T-helper 1 cell treated with Interleukin-12 subunit alpha and Interleukin-12 subunit beta and Interleukin-4 antibody, amounts not matched to agents 30 ng/mL and 1 ng/mL, for 36 hours (primary cell): ENCODE results near the gene MROH7. TPM values are rescaled to one million over a fixed set of nuclear protein-coding genes. Genes with fewer than 3 reads are reported as not detected.

Experiments used
- intact Hi-C: fragments of 100-400 bp; cut with micrococcal nuclease; formaldehyde crosslinking; loops from one replicate; pipeline ENCODE4 v1.15.1; 2024
- total RNA-seq: library from RNA; stranded (reverse); gene quantifications from 2 replicates; pipeline ENCODE4 v1.2.3, GENCODE V29; 2022

The MROH7 gene
- total RNA-seq, 1 donor from 2014 or later = 0.39 TPM

GRCh38 chr1:54695221-54695620 is 53.6 kb downstream of the MROH7 start:
- intact Hi-C loops = no loop called here

- intact Hi-C loops = no loop called here
Measured at GRCh38 chr1:54695764-54696163, 54.2 kb downstream of the MROH7 start.

- intact Hi-C loops = no loop called here
Measured at GRCh38 chr1:54696262-54696661, 54.7 kb downstream of the MROH7 start.

GRCh38 chr1:54697896-54698295 is 56.3 kb downstream of the MROH7 start:
- intact Hi-C loops = no loop called here

- intact Hi-C loops = no loop called here
Measured at GRCh38 chr1:54698346-54698745, 56.8 kb downstream of the MROH7 start.

GRCh38 chr1:54699936-54700525 is 58.4 kb downstream of the MROH7 start:
- intact Hi-C loops = no loop called here

- intact Hi-C loops = no loop called here
Measured at GRCh38 chr1:54701066-54701465, 59.5 kb downstream of the MROH7 start.

GRCh38 chr1:54701996-54702395 is 60.4 kb downstream of the MROH7 start:
- intact Hi-C loops = no loop called here

GRCh38 chr1:54703471-54703870 is 61.9 kb downstream of the MROH7 start:
- intact Hi-C loops = no loop called here

GRCh38 chr1:54705153-54705552 is 63.6 kb downstream of the MROH7 start:
- intact Hi-C loops = no loop called here

- intact Hi-C loops = no loop called here
Measured at GRCh38 chr1:54706419-54706818, 64.8 kb downstream of the MROH7 start.

GRCh38 chr1:54708385-54708784 is 66.8 kb downstream of the MROH7 start:
- intact Hi-C loops = no loop called here

GRCh38 chr1:54709547-54710292 is 68.1 kb downstream of the MROH7 start:
- intact Hi-C loops = no loop called here

- intact Hi-C loops = no loop called here
Measured at GRCh38 chr1:54710434-54710833, 68.8 kb downstream of the MROH7 start.

- intact Hi-C loops = no loop called here
Measured at GRCh38 chr1:54710841-54711240, 69.3 kb downstream of the MROH7 start.

- intact Hi-C loops = no loop called here
Measured at GRCh38 chr1:54711536-54711935, 70.0 kb downstream of the MROH7 start.

- intact Hi-C loops = loop anchor here (1.0 to 5.0 kb wide), 12 partner anchors 49 to 1518 kb away; partner anchors contain the start of genes CPT2, CYB5RL, CZIB and DHCR24
Measured at GRCh38 chr1:54714881-54715492, 73.4 kb downstream of the MROH7 start.

- intact Hi-C loops = loop anchor here (1.0 to 5.0 kb wide), 15 partner anchors 43 to 1518 kb away; partner anchors contain the start of genes CPT2, CYB5RL, CZIB and DHCR24
Measured at GRCh38 chr1:54715493-54716298, 74.1 kb downstream of the MROH7 start, which contains the start of gene TTC4. TSS of gene TTC4 (plus strand) at chr1:54715861. CDS start at chr1:54715909, 48 bp downstream.

GRCh38 chr1:54716299-54717047 is 74.9 kb downstream of the MROH7 start:
- intact Hi-C loops = loop anchor here (1.0 to 5.0 kb wide), 7 partner anchors 44 to 1519 kb away; partner anchors contain the start of genes CPT2, CZIB, IFT25 and LRRC42

GRCh38 chr1:54721719-54722118 is 80.1 kb downstream of the MROH7 start:
- intact Hi-C loops = no loop called here

GRCh38 chr1:54723985-54724384 is 82.4 kb downstream of the MROH7 start:
- intact Hi-C loops = no loop called here
